Neuronal stem cell (in vitro differentiated cells): ENCODE results near the gene HLA-DRB1.

Source experiments
- DNase-seq: peaks from one replicate; pipeline ENCODE4 v3.0.0-alpha.2; 2013; ENCODE audit warnings: low spot score
- H2AFZ ChIP-seq: one replicate; pipeline ENCODE4 v1.6.1; 2013; ENCODE audit warnings: mild to moderate bottlenecking, low read length, inconsistent platforms
- H2AK5ac ChIP-seq: 2 replicates; pipeline ENCODE4 v1.6.1; 2013; ENCODE audit warnings: low read depth, mild to moderate bottlenecking, inconsistent platforms, low read length, moderate library complexity, mixed read lengths
- H2BK120ac ChIP-seq: 2 replicates; pipeline ENCODE4 v1.6.1; 2013; ENCODE audit warnings: low read depth, mild to moderate bottlenecking, inconsistent platforms, low read length, moderate library complexity, mixed read lengths
- H2BK12ac ChIP-seq: one replicate; pipeline ENCODE4 v1.6.1; 2013; ENCODE audit warnings: low read length, inconsistent platforms
- H2BK15ac ChIP-seq: 2 replicates; pipeline ENCODE4 v1.6.1; 2013; ENCODE audit warnings: mild to moderate bottlenecking, low read length, inconsistent platforms, mixed read lengths
- H2BK5ac ChIP-seq: one replicate; pipeline ENCODE4 v1.6.1; 2013; ENCODE audit warnings: inconsistent platforms, mild to moderate bottlenecking, low read length, moderate library complexity
- H3K14ac ChIP-seq: one replicate; pipeline ENCODE4 v1.6.1; 2013; ENCODE audit warnings: low read length, inconsistent platforms
- H3K18ac ChIP-seq: 2 replicates; pipeline ENCODE4 v1.6.1; 2013; ENCODE audit warnings: low read length, inconsistent platforms
- H3K23ac ChIP-seq: 2 replicates; pipeline ENCODE4 v1.6.1; 2013; ENCODE audit warnings: low read depth, mild to moderate bottlenecking, mixed read lengths, low read length, inconsistent platforms; ENCODE audit not compliant: poor library complexity
- H3K27ac ChIP-seq: replicated peaks from 3 replicates; pipeline ENCODE4 v1.5.1; 2013; ENCODE audit warnings: low read length, inconsistent platforms
- H3K27me3 ChIP-seq, 3 experiments: 2 replicates each; pipeline ENCODE4 v1.6.1; 2013; ENCODE audit warnings: low read length in 3 of 3, mild to moderate bottlenecking in 2 of 3, inconsistent platforms in 1 of 3, low read depth in 1 of 3, mixed read lengths in 1 of 3, moderate library complexity in 1 of 3; ENCODE audit not compliant: control insufficient read depth in 3 of 3, insufficient read depth in 3 of 3
- H3K36me3 ChIP-seq, 2 donors: replicated peaks in 1 of 2; 2 replicates each; pipeline ENCODE4 v1.6.1; 2013; ENCODE audit warnings: low read length in 2 of 2; ENCODE audit not compliant: control insufficient read depth in 2 of 2, insufficient read depth in 2 of 2
- H3K4ac ChIP-seq: 2 replicates; pipeline ENCODE4 v1.6.1; 2013; ENCODE audit warnings: inconsistent platforms, mild to moderate bottlenecking, low read length, moderate library complexity
- H3K4me1 ChIP-seq, 2 donors: 1 replicate in 1 of 2; 2 replicates in 1 of 2; pipeline ENCODE4 v1.6.1; 2013; ENCODE audit warnings: low read length in 2 of 2, low read depth in 1 of 2; ENCODE audit not compliant: control insufficient read depth in 2 of 2, insufficient read depth in 1 of 2
- H3K4me2 ChIP-seq: one replicate; pipeline ENCODE4 v1.6.1; 2013; ENCODE audit warnings: mild to moderate bottlenecking, low read length, inconsistent platforms; ENCODE audit not compliant: insufficient read depth, poor library complexity, severe bottlenecking
- H3K4me3 ChIP-seq, 2 donors: 2 replicates each; pipeline ENCODE4 v1.5.1; 2013; ENCODE audit warnings: low read length in 2 of 2, mild to moderate bottlenecking in 2 of 2, inconsistent platforms in 1 of 2, moderate library complexity in 1 of 2
- H3K79me1 ChIP-seq: one replicate; pipeline ENCODE4 v1.6.1; 2013; ENCODE audit warnings: low read depth, mild to moderate bottlenecking, inconsistent platforms, low read length, moderate library complexity
- H3K9ac ChIP-seq: one replicate; pipeline ENCODE4 v1.6.1; 2013; ENCODE audit warnings: mild to moderate bottlenecking, low read depth, low read length, inconsistent platforms; ENCODE audit not compliant: poor library complexity
- H3K9me3 ChIP-seq, 2 donors: replicated peaks in 1 of 2; 2 replicates each; pipeline versions ENCODE3 to v1.6.1; 2013; ENCODE audit warnings: low read length in 2 of 2, mild to moderate bottlenecking in 2 of 2, inconsistent platforms in 1 of 2, low read depth in 1 of 2, mixed read lengths in 1 of 2, moderate library complexity in 1 of 2; ENCODE audit not compliant: control insufficient read depth in 2 of 2, insufficient read depth in 1 of 2
- H4K8ac ChIP-seq: one replicate; pipeline ENCODE4 v1.6.1; 2013; ENCODE audit warnings: low read depth, mild to moderate bottlenecking, inconsistent platforms, low read length, moderate library complexity
- H4K91ac ChIP-seq: one replicate; pipeline ENCODE4 v1.6.1; 2013; ENCODE audit warnings: low read length, low read depth, mild to moderate bottlenecking, inconsistent platforms; ENCODE audit not compliant: poor library complexity
- WGBS, 2 donors: extraction: QIAGEN DNeasy Blood & Tissue Kit; methylation state at CpG; one replicate each; pipeline ENCODE4 v1.1.7; 2013; ENCODE audit warnings: missing lambda C conversion rate in 2 of 2, mixed read lengths in 1 of 2; ENCODE audit not compliant: insufficient read length in 2 of 2, insufficient replicate concordance in 1 of 2; ENCODE audit errors: extremely low coverage in 2 of 2; 5-methylcytosine and 5-hydroxymethylcytosine counted together

Gene HLA-DRB1

DNA sequence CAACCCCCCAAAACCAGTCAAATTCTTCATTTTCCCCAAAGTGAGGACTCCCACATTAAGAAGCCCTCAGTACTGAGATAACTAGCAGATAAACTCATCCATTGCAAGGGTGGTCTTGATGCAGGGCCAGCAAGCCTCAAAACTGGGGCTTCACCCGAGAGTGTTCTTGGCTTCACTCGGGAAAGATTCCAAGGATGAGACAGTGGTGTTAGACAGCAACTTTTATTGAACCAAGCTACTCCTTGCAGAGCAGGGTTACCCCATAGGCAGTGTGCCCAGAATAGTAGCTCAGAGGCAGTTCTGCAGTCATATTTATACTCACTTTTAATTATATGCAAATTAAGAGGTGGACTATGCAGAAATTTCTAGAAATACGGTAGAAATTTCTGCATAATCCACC lies 31.7 kb upstream of the HLA-DRB1 start:
- no peak for DNase-seq
- no peaks in the 10 kb centered on the region for H3K36me3 ChIP-seq
- H3K4me1 ChIP-seq, result no peaks in the 10 kb centered on the region
- no peak overlapping the region for H4K8ac ChIP-seq
- H2BK12ac ChIP-seq, result no peak overlapping the region
- no peaks in the 10 kb centered on the region for H3K9me3 ChIP-seq
- H2BK120ac ChIP-seq, result no peak overlapping the region
- no CpG with 5 or more reads among the region's 3 CpGs for WGBS, 2 donors
- no peak overlapping the region for H3K4me2 ChIP-seq
- H4K91ac ChIP-seq, result no peak overlapping the region
- no peak overlapping the region for H3K4ac ChIP-seq
- no peak overlapping the region for H3K4me3 ChIP-seq
- H3K18ac ChIP-seq, result no peak overlapping the region
- H3K23ac ChIP-seq, result no peak overlapping the region
- H2BK5ac ChIP-seq, result no peak overlapping the region
- no peak overlapping the region for H2AFZ ChIP-seq
- H3K9ac ChIP-seq, result no peak overlapping the region
- H3K79me1 ChIP-seq, result no peaks in the 10 kb centered on the region
- no peak overlapping the region for H2AK5ac ChIP-seq
- H3K27me3 ChIP-seq, result no peaks in the 10 kb centered on the region
- H2BK15ac ChIP-seq, result no peak overlapping the region
- H3K27ac ChIP-seq, result no peak overlapping the region
- peak overlapping the region; percentile 38 for H3K14ac ChIP-seq

DNA sequence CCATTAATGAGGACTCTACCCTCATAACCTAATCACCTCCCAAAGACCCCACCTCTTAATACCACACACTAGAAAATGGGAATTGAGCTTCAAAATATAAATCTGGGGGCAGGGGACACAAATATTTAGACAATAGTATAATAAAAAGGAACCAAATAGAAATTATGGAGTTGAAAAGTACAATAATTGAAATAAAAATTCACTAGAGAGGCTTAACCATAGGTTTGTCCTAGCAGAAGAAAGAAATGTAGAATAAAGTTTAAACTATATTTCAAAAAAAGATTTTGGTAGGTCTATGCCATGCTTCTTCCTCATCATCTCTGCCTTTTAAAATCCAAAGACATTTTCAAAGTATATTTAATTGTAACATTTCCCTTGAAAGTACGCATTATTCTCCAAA lies 28.1 kb upstream of the HLA-DRB1 start:
- H3K4ac ChIP-seq, result no peak overlapping the region
- H3K36me3 ChIP-seq, result no peaks in the 10 kb centered on the region
- H4K91ac ChIP-seq, result no peak overlapping the region
- no peak overlapping the region for H2BK5ac ChIP-seq
- H3K27me3 ChIP-seq, result no peaks in the 10 kb centered on the region
- no peak overlapping the region for H3K9ac ChIP-seq
- H3K4me3 ChIP-seq, result no peak overlapping the region
- no peak overlapping the region for H2AFZ ChIP-seq
- no CpG with 5 or more reads among the region's 1 CpG for WGBS, 2 donors
- no peak overlapping the region for H3K23ac ChIP-seq
- no peak overlapping the region for H2BK15ac ChIP-seq
- H3K14ac ChIP-seq, result no peak overlapping the region
- H3K79me1 ChIP-seq, result no peaks in the 10 kb centered on the region
- no peak for DNase-seq
- H4K8ac ChIP-seq, result no peak overlapping the region
- no peak overlapping the region for H2BK120ac ChIP-seq
- no peak overlapping the region for H2BK12ac ChIP-seq
- no peak overlapping the region for H3K27ac ChIP-seq
- H2AK5ac ChIP-seq, result no peak overlapping the region
- no peaks in the 10 kb centered on the region for H3K9me3 ChIP-seq
- no peaks in the 10 kb centered on the region for H3K4me1 ChIP-seq
- H3K18ac ChIP-seq, result no peak overlapping the region
- no peak overlapping the region for H3K4me2 ChIP-seq

DNA sequence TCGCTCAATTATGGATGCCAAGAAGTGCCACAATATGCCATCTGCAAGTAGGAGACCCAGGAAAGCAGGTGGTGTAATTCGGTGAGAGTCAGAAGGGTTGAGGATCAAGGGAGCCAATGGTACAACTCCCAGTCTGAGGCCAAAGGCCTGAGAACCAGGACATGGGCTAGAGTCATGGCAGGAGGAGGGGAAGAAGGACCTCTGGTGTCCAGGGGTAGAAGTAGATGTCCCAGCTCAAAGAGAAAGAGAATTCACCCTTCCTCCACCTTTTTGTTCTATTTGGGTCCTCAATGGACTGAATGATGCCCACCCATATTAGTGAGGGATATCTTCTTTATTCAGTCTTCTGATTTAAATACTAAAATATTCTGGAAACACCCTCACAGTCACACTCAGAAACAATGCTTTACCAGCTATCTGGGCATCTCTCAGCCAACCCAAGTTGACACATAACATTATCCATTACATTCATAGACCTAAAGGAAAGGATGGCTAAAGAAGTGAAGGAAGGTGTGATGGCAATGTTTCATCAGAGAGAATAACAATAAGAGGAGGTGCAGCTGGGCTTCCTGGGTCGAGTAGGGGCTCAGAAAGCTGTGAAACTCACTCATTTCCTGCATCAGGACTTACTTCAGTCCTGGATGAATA lies 26.4 kb upstream of the HLA-DRB1 start:
- no peak overlapping the region for H2AK5ac ChIP-seq
- no CpG with 5 or more reads among the region's 3 CpGs for WGBS, 2 donors
- H3K4me2 ChIP-seq, result no peak overlapping the region
- no peaks in the 10 kb centered on the region for H3K4me1 ChIP-seq
- H4K91ac ChIP-seq, result no peak overlapping the region
- H3K23ac ChIP-seq, result no peak overlapping the region
- H2BK120ac ChIP-seq, result no peak overlapping the region
- no peak for DNase-seq
- H3K14ac ChIP-seq, result no peak overlapping the region
- H3K4ac ChIP-seq, result no peak overlapping the region
- no peaks in the 10 kb centered on the region for H3K36me3 ChIP-seq
- H2AFZ ChIP-seq, result no peak overlapping the region
- H2BK5ac ChIP-seq, result no peak overlapping the region
- no peak overlapping the region for H3K18ac ChIP-seq
- no peaks in the 10 kb centered on the region for H3K9me3 ChIP-seq
- H3K79me1 ChIP-seq, result no peaks in the 10 kb centered on the region
- H2BK15ac ChIP-seq, result no peak overlapping the region
- no peak overlapping the region for H3K4me3 ChIP-seq
- H3K27ac ChIP-seq, result no peak overlapping the region
- H2BK12ac ChIP-seq, result no peak overlapping the region
- no peak overlapping the region for H3K9ac ChIP-seq
- no peaks in the 10 kb centered on the region for H3K27me3 ChIP-seq
- no peak overlapping the region for H4K8ac ChIP-seq

DNA sequence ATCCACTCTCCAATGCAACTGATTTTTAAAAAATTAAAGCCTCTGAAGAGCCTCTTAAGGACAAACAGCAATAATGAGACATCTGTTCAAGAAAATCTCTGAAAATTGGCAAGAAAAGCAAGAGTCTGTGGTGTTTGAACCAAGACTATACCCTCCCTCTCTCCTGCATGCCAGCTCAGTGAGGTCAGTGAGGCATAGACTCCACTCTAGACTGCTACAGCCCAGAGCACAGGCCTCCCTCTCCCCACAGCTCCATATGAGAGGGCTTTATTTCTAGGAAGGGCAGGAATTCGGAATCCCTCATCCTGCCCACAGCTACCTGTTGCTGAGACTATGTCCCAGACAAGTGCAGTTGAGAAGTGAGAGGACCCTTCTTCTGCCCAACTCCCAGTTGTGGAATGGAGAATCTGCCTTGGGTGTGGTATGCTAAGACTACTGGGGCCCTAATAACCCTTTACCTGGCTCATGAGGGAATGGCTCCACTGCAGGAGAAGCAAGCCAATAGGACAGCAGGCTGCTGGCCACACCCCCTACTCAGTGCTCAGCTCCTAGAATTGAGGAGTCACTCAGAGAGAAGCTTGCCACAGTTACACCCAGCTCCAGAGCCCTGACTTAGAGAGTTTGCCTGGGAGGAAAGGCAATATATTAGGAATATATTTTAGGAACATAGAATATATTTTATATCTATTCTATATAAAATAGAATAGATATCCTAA lies 24.9 kb upstream of the HLA-DRB1 start:
- Histone ChIP-seq H3K4me3 (no peak overlapping the region), H3K14ac (no peak overlapping the region), H2BK120ac (no peak overlapping the region), H3K27me3 (no peaks in the 10 kb centered on the region), H3K9ac (no peak overlapping the region), H2BK15ac (no peak overlapping the region), H3K4me1 (no peaks in the 10 kb centered on the region), H3K36me3 (no peaks in the 10 kb centered on the region), H3K4ac (no peak overlapping the region), H4K8ac (no peak overlapping the region), H3K4me2 (no peak overlapping the region), H3K9me3 (no peaks in the 10 kb centered on the region), H3K79me1 (no peaks in the 10 kb centered on the region), H2AK5ac (no peak overlapping the region), H3K23ac (no peak overlapping the region), H3K27ac (no peak overlapping the region), H4K91ac (no peak overlapping the region), H2BK12ac (no peak overlapping the region), H2AFZ (no peak overlapping the region), H3K18ac (no peak overlapping the region), H2BK5ac (no peak overlapping the region)
- WGBS, 2 donors, result no CpG with 5 or more reads among the region's 1 CpG
- DNase-seq, result no peak
